Spinal cord (tissue), 10 donors: Measurements from ENCODE around the gene EYA3. TPM values are rescaled to one million over a fixed set of nuclear protein-coding genes. Genes with fewer than 3 reads are reported as not detected.
A peak's percentile ranks its signal among the peaks of the same experiment; 100 is the strongest.

Experiments
- DNase-seq, 6 donors: peaks; one replicate each; pipeline versions ENCODE4 v3.0.0 to v3.0.0-alpha.2; 2013 to 2015; ENCODE audit warnings: low spot score in 6 of 6, low read depth in 4 of 6
- H3K27ac ChIP-seq: one replicate; pipeline ENCODE4 v1.5.1; 2013; ENCODE audit warnings: low read depth, low read length, control low read depth
- H3K27me3 ChIP-seq: one replicate; pipeline ENCODE4 v1.6.1; 2013; ENCODE audit warnings: low read length; ENCODE audit not compliant: control insufficient read depth, insufficient read depth
- H3K36me3 ChIP-seq: one replicate; pipeline ENCODE4 v1.6.1; 2013; ENCODE audit warnings: low read length; ENCODE audit not compliant: control insufficient read depth, insufficient read depth
- H3K4me1 ChIP-seq: one replicate; pipeline ENCODE4 v1.6.1; 2013; ENCODE audit warnings: low read length; ENCODE audit not compliant: control insufficient read depth, insufficient read depth
- H3K4me3 ChIP-seq: one replicate; pipeline ENCODE4 v1.5.1; 2013; ENCODE audit warnings: low read depth, low read length, control low read depth
- H3K9me3 ChIP-seq: one replicate; pipeline ENCODE4 v1.6.1; 2013; ENCODE audit warnings: low read length; ENCODE audit not compliant: control insufficient read depth, insufficient read depth
- WGBS: methylation state at CpG from one replicate; pipeline ENCODE4 v1.1.5; 2013; ENCODE audit warnings: missing lambda C conversion rate; ENCODE audit not compliant: insufficient coverage; 5-methylcytosine and 5-hydroxymethylcytosine counted together
- polyA plus RNA-seq, 2 donors: library from polyadenylated mRNA; unstranded; fragments of 120-200 nt; gene quantifications; one replicate each; pipeline ENCODE4 v1.2.1, GENCODE V29; 2013; ENCODE audit not compliant: insufficient read length in 2 of 2
- total RNA-seq, 2 donors: library from RNA; depleted of rRNA in 1 of 2; stranded (reverse); fragments of 120-200 nt in 1 of 2; fragments of >200 nt in 1 of 2; gene quantifications; one replicate each; pipeline versions ENCODE4 v1.2.3 to v1.2.4, GENCODE V29; 2013 to 2014
- donor health status: healthy.

Gene EYA3
- total and polyA plus RNA-seq, 4 donors = 14.3 to 17.5 (median 15.1) TPM

GRCh38 chr1:27967884-27968466, 120.4 kb downstream of the EYA3 start:
- H3K27ac ChIP-seq = no peak overlapping the region
- H3K36me3 ChIP-seq = peaks cover 47% of the 10 kb centered on the region
- H3K4me1 ChIP-seq = peaks cover 28% of the 10 kb centered on the region
- no peak for DNase-seq
- no peak overlapping the region for H3K4me3 ChIP-seq
- WGBS = 90% methylated on average over 2 of the region's 4 CpGs
- no peaks in the 10 kb centered on the region for H3K27me3 ChIP-seq
- no peaks in the 10 kb centered on the region for H3K9me3 ChIP-seq

DNA sequence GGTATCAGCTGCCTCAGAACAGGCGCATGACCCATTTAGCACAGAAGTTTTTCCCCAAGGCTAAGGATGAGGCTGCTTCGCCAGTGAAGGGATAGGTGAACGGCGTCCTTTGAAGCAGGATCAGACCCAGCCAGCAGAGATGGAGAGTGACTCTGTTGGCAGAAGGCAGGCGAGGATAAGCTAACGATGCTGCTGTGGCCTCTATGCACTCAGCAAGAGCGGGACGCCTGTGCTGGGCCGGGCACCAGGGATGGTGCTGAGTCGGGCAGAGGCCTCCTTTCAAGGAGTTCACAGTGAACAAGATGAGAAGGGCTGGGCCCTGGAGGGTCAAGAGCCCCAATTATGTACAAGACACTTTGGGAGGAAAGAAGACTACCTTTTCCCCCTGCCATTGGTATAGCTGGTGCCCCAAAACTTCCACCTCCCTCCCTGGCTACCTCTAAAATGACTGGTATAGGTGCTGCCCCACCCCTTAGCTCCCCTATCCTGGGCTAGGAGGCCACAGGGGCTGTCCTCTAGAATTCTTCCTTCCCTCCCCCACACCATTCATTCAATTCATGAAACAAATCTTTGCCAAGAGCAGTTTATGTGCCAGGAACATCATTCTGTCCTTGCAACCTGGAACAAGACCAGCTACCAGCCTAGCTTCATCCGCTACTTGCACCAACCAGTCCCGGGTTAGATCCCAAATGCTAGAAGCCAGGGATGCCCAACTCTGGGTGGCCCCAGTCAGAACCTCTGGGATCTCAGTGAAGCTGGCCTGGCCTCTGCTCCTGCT, 121.1 kb downstream of the EYA3 start:
- WGBS = 92% methylated on average over 12 of the region's 12 CpGs
- Histone ChIP-seq H3K4me1 (peaks cover 22% of the 10 kb centered on the region), H3K36me3 (peaks cover 47% of the 10 kb centered on the region), H3K4me3 (no peak overlapping the region), H3K27ac (no peak overlapping the region), H3K27me3 (no peaks in the 10 kb centered on the region), H3K9me3 (no peaks in the 10 kb centered on the region)
- DNase-seq = peak in 2 of 6 donors; percentile 19 to 33

DNA sequence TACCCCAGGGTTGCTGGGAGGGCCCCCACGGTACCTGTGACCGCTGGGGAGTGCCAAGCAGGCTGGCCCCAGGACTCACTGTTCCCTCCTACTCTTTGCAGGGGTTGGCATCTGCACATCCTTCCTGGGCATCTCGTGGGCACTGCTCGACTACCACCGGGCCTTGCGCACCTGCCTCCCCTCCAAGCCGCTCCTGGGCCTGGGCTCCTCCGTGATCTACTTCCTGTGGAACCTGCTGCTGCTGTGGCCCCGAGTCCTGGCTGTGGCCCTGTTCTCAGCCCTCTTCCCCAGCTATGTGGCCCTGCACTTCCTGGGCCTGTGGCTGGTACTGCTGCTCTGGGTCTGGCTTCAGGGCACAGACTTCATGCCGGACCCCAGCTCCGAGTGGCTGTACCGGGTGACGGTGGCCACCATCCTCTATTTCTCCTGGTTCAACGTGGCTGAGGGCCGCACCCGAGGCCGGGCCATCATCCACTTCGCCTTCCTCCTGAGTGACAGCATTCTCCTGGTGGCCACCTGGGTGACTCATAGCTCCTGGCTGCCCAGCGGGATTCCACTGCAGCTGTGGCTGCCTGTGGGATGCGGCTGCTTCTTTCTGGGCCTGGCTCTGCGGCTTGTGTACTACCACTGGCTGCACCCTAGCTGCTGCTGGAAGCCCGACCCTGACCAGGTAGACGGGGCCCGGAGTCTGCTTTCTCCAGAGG, 121.9 kb downstream of the EYA3 start:
- Histone ChIP-seq H3K9me3 (no peaks in the 10 kb centered on the region), H3K36me3 (peaks cover 47% of the 10 kb centered on the region), H3K4me1 (peaks cover 18% of the 10 kb centered on the region), H3K27ac (no peak overlapping the region), H3K27me3 (no peaks in the 10 kb centered on the region), H3K4me3 (no peak overlapping the region)
- DNase-seq = no peak
- WGBS = 95% methylated on average over 24 of the region's 24 CpGs

GRCh38 chr1:27963393-27963792, 125.0 kb downstream of the EYA3 start:
- DNase-seq = no peak
- Histone ChIP-seq H3K27ac (no peak overlapping the region), H3K36me3 (peaks cover 52% of the 10 kb centered on the region)

GRCh38 chr1:27961646-27962221, 126.7 kb downstream of the EYA3 start:
- Histone ChIP-seq H3K4me1 (peaks cover 29% of the 10 kb centered on the region), H3K36me3 (peaks cover 39% of the 10 kb centered on the region), H3K4me3 (no peak overlapping the region), H3K9me3 (no peaks in the 10 kb centered on the region), H3K27me3 (no peaks in the 10 kb centered on the region), H3K27ac (no peak overlapping the region)
- 69% methylated on average over 3 of the region's 4 CpGs for WGBS
- no peak for DNase-seq

More at GRCh38 chr1:27963393-27963792, 125.0 kb downstream of the EYA3 start:
- Histone ChIP-seq H3K4me1 (peaks cover 38% of the 10 kb centered on the region), H3K27me3 (no peaks in the 10 kb centered on the region), H3K9me3 (no peaks in the 10 kb centered on the region), H3K4me3 (no peak overlapping the region)
- 90% methylated on average over 11 of the region's 11 CpGs for WGBS

DNA sequence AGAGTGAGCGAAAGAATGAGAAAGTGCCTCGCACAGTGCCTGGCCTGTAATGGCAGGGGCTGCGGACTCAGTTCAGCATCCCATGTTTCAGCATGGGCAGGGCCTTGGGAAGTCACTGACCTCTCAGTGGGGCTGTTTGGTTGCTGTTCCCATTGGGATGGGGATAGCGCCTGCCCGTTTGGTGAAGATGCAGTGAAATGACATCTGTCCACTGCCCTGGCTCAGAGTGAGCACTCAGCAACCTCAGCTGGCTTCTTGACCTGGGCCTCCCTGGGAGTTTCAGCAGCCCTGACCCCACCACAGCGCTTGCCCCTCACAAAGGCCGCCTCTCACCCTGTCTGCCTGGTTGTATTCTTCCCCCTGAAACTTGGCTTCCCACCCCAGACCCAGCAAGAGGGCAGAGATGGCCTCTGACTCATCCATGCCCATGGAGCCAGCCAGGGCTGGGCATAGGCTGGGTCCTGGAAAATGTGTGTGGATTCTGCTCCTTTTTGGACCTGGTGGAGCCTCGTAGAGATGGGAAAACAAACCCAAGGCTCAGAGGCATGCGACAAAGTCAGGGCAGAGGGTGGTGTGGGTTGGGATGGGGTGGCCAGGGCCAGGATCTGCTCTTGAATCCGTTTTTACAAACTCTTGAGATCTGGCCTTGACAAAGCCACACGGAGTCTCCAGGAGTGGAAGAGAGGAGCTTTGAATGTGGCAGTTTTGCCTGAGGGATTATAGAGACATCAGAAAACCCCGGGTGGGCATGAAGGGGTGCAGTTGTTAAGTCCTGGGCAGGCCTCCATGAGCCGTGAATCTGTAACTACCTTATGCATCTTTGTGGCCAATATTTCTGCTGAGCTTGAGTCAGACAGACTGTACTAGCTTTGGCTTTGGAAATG, 127.4 kb downstream of the EYA3 start:
- Histone ChIP-seq H3K9me3 (no peaks in the 10 kb centered on the region), H3K27ac (peak overlapping the region; percentile 11), H3K27me3 (no peaks in the 10 kb centered on the region), H3K4me3 (peak overlapping the region; percentile 84), H3K36me3 (peaks cover 32% of the 10 kb centered on the region), H3K4me1 (peaks cover 29% of the 10 kb centered on the region)
- no peak for DNase-seq
- WGBS = 75% methylated on average over 13 of the region's 13 CpGs

- Histone ChIP-seq H3K9me3 (no peaks in the 10 kb centered on the region), H3K4me3 (peak within 1 kb of the TSS; percentile 84), H3K4me1 (peaks cover 29% of the 10 kb centered on the region), H3K36me3 (peaks cover 22% of the 10 kb centered on the region), H3K27ac (peak within 1 kb of the TSS; percentile 93), H3K27me3 (no peaks in the 10 kb centered on the region)
- 6% methylated on average over 68 of the region's 68 CpGs for WGBS
- DNase-seq = peak in 4 of 6 donors; percentile 43 to 90 (median 70)
These were observed 128.4 kb downstream of the EYA3 start, which contains the start of gene XKR8 for GRCh38 chr1:27959792-27960603. Gene XKR8, plus strand, starts transcription at chr1:27959973. Its CDS starts 97 bp downstream, at chr1:27960070.

DNA sequence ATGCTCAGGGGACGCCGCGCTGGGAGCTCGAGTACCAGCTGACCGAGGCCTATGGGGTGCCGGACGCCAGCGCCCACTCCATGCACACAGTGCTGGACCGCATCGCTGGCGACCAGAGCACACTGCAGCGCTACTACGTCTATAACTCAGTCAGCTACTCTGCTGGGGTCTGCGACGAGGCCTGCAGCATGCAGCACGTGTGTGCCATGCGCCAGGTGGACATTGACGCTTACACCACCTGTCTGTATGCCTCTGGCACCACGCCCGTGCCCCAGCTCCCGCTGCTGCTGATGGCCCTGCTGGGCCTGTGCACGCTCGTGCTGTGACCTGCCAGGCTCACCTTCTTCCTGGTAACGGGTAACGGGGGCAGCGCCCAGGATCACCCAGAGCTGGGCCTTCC, 129.9 kb downstream of the EYA3 start:
- WGBS = 96% methylated on average over 26 of the region's 26 CpGs
- peaks cover 29% of the 10 kb centered on the region for H3K4me1 ChIP-seq
- H3K4me3 ChIP-seq = no peak overlapping the region
- no peaks in the 10 kb centered on the region for H3K27me3 ChIP-seq
- H3K9me3 ChIP-seq = no peaks in the 10 kb centered on the region
- no peak overlapping the region for H3K27ac ChIP-seq
- peaks cover 11% of the 10 kb centered on the region for H3K36me3 ChIP-seq
- DNase-seq = no peak
